Heart right ventricle (tissue), 16 donors: ENCODE results near the gene UBC. TPM values are rescaled to one million over a fixed set of nuclear protein-coding genes. Genes with fewer than 3 reads are reported as not detected.
A peak's percentile ranks its signal among the peaks of the same experiment; 100 is the strongest.

Source experiments
- ATAC-seq, 8 donors: fragments of 200-7000 bp; cut with Tn5 transposase; one replicate each; pipeline ENCODE4 v1.9.1; 2020; ENCODE audit warnings: mild to moderate bottlenecking in 8 of 8, moderate library complexity in 8 of 8, moderate number of reproducible peaks in 1 of 8
- DNase-seq, 2 donors: peaks; one replicate each; pipeline ENCODE4 v3.0.0-alpha.2; 2020
- H3K27ac ChIP-seq, 10 donors: fragments of 200-600 bp; sonication (generic) in 2 of 10; one replicate each; pipeline versions ENCODE4 v1.5.0 to v1.8.0; 2020 to 2022; ENCODE audit warnings: mild to moderate bottlenecking in 3 of 10
- H3K27me3 ChIP-seq, 7 donors: fragments of 200-600 bp; one replicate each; pipeline ENCODE4 v1.8.0; 2021 to 2022; ENCODE audit warnings: mild to moderate bottlenecking in 2 of 7
- H3K36me3 ChIP-seq, 9 donors: fragments of 200-600 bp; sonication (generic) in 1 of 9; one replicate each; pipeline versions ENCODE4 v1.5.0 to v1.8.0; 2020 to 2022; ENCODE audit warnings: mild to moderate bottlenecking in 2 of 9
- H3K4me1 ChIP-seq, 9 donors: fragments of 200-600 bp; sonication (generic) in 1 of 9; one replicate each; pipeline versions ENCODE4 v1.5.0 to v1.8.0; 2020 to 2022; ENCODE audit warnings: mild to moderate bottlenecking in 4 of 9
- H3K4me3 ChIP-seq, 10 donors: fragments of 200-600 bp; sonication (generic) in 2 of 10; one replicate each; pipeline versions ENCODE4 v1.5.0 to v1.8.0; 2020 to 2022; ENCODE audit warnings: mild to moderate bottlenecking in 7 of 10, moderate library complexity in 2 of 10
- H3K9me3 ChIP-seq, 11 donors: fragments of 200-600 bp in 10 of 11; sonication (generic) in 2 of 11; one replicate each; pipeline versions ENCODE4 v1.5.0 to v1.8.0; 2013 to 2022; ENCODE audit warnings: mild to moderate bottlenecking in 2 of 11, control low read depth in 1 of 11, moderate library complexity in 1 of 11
- CTCF ChIP-seq, 9 donors: fragments of 200-600 bp; sonication (generic) in 2 of 9; IDR thresholded peaks; one replicate each; pipeline versions ENCODE4 v1.5.0 to v1.8.0; 2021 to 2022; ENCODE audit warnings: antibody characterized with exemption in 9 of 9, mild to moderate bottlenecking in 5 of 9, moderate library complexity in 1 of 9
- WGBS, 2 donors: extraction: QIAGEN DNeasy Blood & Tissue Kit; methylation state at CpG; one replicate each; pipeline ENCODE4 v1.1.7; 2013; ENCODE audit warnings: inconsistent platforms in 1 of 2; 5-methylcytosine and 5-hydroxymethylcytosine counted together
- intact Hi-C, 10 donors: fragments of 100-400 bp; cut with DNase I; formaldehyde crosslinking; loops; one replicate each; pipeline versions ENCODE4 v1.11.1 to v1.14.2; 2022
- polyA plus RNA-seq, 2 donors: library from polyadenylated mRNA; stranded (reverse); fragments of 200-250 nt; gene quantifications; one replicate each; pipeline ENCODE4 v1.2.3, GENCODE V29; 2013
- total RNA-seq, 10 donors: library from RNA; stranded (reverse); fragmentation: NEBNext Ultra II Directional in 3 of 10; extraction: Animal tissue kit (Norgen Biotek cat#: 25700) in 3 of 10; gene quantifications; one replicate each; pipeline versions ENCODE4 v1.2.1 to v1.2.4, GENCODE V29; 2021 to 2023
- donor health status: Arrhythmogenic right ventricular cardiomyopathy.
- donor health status: ischemic (EF 13 %, LVEDD 7.1; RV severe dilation, severe dysfunction).
- donor health status: healthy with polysubstance abuse.
- donor health status: DM: no; HTN: yes; CAD: no.
- donor health status: DM: no; HTN: no; CAD: no.
- donor health status: ischemic (EF 25% LVEDD 6.9; RV normal size, moderate dysfunction).
- donor health status: ischemic (EF 25% LVEDD 5.7; RV mildly dilated, moderate dysfunction).
- donor health status: healthy.
- donor health status: DM: yes; HTN: yes; CAD: no.
- donor health status: Ischemic cardiomyopathy.
- donor health status: ischemic (EF 35%, LVEDD 5.7; RV mildly dilated, moderate dysfunction).
- donor health status: nonischemic (EF 11% LVEDD 7.7; RV severe dilation, severe dysfunction).
- donor health status: DM: yes; HTN: yes; CAD: no.
- donor health status: PGD.
- donor health status: ischemic (EF 29% LVEDD 5.4; RV normal size, mild dysfunction).
- donor health status: nonischemic (EF 23%, LVEDD 6.1; RV moderate dilation, normal function).

UBC gene
- total and polyA plus RNA-seq, 12 donors, result 1,161 to 1,913 (median 1,447) TPM

- 59 to 63% methylated on average over 5 of the region's 5 CpGs for WGBS, 2 donors
- no peak overlapping the region for H3K27ac ChIP-seq
- no peak for DNase-seq
- no peaks in the 10 kb centered on the region for H3K9me3 ChIP-seq
- H3K4me1 ChIP-seq, result peaks cover 0 to 8% (median under 1%) of the 10 kb centered on the region in 9 donors
- intact Hi-C loops, result no loop called here
- no peak for ATAC-seq
- TF ChIP-seq CTCF (IDR thresholded peaks at IDR 0.05), result no peak
- no peaks in the 10 kb centered on the region for H3K36me3 ChIP-seq
- H3K4me3 ChIP-seq, result no peak overlapping the region
- no peaks in the 10 kb centered on the region for H3K27me3 ChIP-seq
Observed at GRCh38 chr12:124898923-124899294, 15.5 kb downstream of the UBC start.

GRCh38 chr12:124898200-124898922, 16.1 kb downstream of the UBC start:
- Histone ChIP-seq H3K27me3 (no peaks in the 10 kb centered on the region), H3K9me3 (no peaks in the 10 kb centered on the region), H3K27ac (no peak overlapping the region), H3K4me1 (peaks cover 0 to 7% (median 0%) of the 10 kb centered on the region in 9 donors), H3K4me3 (no peak overlapping the region), H3K36me3 (no peaks in the 10 kb centered on the region)
- TF ChIP-seq CTCF (IDR thresholded peaks at IDR 0.05), result peak in 8 of 9 donors; percentile 17 to 72 (median 50)
- ATAC-seq (peak in 7 of 8 donors; percentile 57 to 76 (median 68)), DNase-seq (peak; percentile 35 to 45)
- intact Hi-C loops, result no loop called here
- 43 to 53% methylated on average over 18 of the region's 18 CpGs for WGBS, 2 donors

GRCh38 chr12:124896461-124896860, 18.0 kb downstream of the UBC start:
- Histone ChIP-seq H3K36me3 (no peaks in the 10 kb centered on the region), H3K9me3 (no peaks in the 10 kb centered on the region), H3K4me3 (no peak overlapping the region), H3K4me1 (peaks cover 0 to 7% (median 0%) of the 10 kb centered on the region in 9 donors), H3K27ac (no peak overlapping the region), H3K27me3 (no peaks in the 10 kb centered on the region)
- DNase-seq (no peak), ATAC-seq (no peak)
- TF ChIP-seq CTCF (IDR thresholded peaks at IDR 0.05), result no peak
- intact Hi-C loops, result no loop called here
- 87% methylated on average over 5 of the region's 5 CpGs for WGBS, 2 donors

- Histone ChIP-seq H3K9me3 (no peaks in the 10 kb centered on the region), H3K27ac (no peak overlapping the region), H3K27me3 (no peaks in the 10 kb centered on the region), H3K4me1 (peaks cover 0 to 6% (median 0%) of the 10 kb centered on the region in 9 donors), H3K36me3 (no peaks in the 10 kb centered on the region), H3K4me3 (no peak overlapping the region)
- WGBS, 2 donors, result 95% methylated on average over 9 of the region's 9 CpGs
- DNase-seq, result no peak
- no peak for TF ChIP-seq CTCF (IDR thresholded peaks at IDR 0.05)
- ATAC-seq, result no peak
- intact Hi-C loops, result no loop called here
Observed at GRCh38 chr12:124893792-124894516, 20.5 kb downstream of the UBC start.
